B cell (primary cell): Measurements from ENCODE around the gene PREB. TPM values are rescaled to one million over a fixed set of nuclear protein-coding genes. Genes with fewer than 3 reads are reported as not detected.

Source experiments
- ATAC-seq: fragments of 200-7000 bp; cut with Tn5 transposase; one replicate; pipeline ENCODE4 v1.10.0; 2021; ENCODE audit warnings: low read depth, mild to moderate bottlenecking, moderate number of reproducible peaks, moderate library complexity
- CTCF ChIA-PET: fragments of 350-600 bp; sonication (Branson Sonifier 250); formaldehyde crosslinking; loops from one replicate; lab custom pipeline; 2021; ENCODE audit warnings: antibody characterized with exemption, inconsistent platforms; lab: Charles Lee
- POLR2A ChIA-PET: fragments of 350-600 bp; sonication (Branson Sonifier 250); formaldehyde crosslinking; loops from one replicate; lab custom pipeline; 2021; ENCODE audit warnings: antibody characterized with exemption; lab: Charles Lee
- DNase-seq: peaks from one replicate; pipeline ENCODE4 v3.0.0; 2013
- H2AFZ ChIP-seq: 2 replicates; pipeline ENCODE4 v1.6.1; 2012; ENCODE audit warnings: mild to moderate bottlenecking, low read depth, low read length; ENCODE audit not compliant: insufficient read depth, poor library complexity, severe bottlenecking
- H3K27ac ChIP-seq, 2 donors: 1 replicate in 1 of 2; 2 replicates in 1 of 2; pipeline ENCODE4 v1.5.1; 2012 to 2013; ENCODE audit warnings: low read length in 2 of 2, mild to moderate bottlenecking in 2 of 2, moderate library complexity in 1 of 2
- H3K27me3 ChIP-seq, 4 experiments: fragments of 200-600 bp in 1 of 4; sonication (generic) in 1 of 4; replicated peaks in 1 of 4; 1 replicate in 2 of 4; 2 replicates in 2 of 4; pipeline versions ENCODE4 v1.6.1 to v1.7.0; 2013 to 2016; ENCODE audit warnings: low read length in 3 of 4, mild to moderate bottlenecking in 2 of 4, mixed read lengths in 1 of 4, moderate library complexity in 1 of 4; ENCODE audit not compliant: insufficient read depth in 4 of 4, control insufficient read depth in 3 of 4; ENCODE audit errors: control extremely low read depth in 1 of 4
- H3K36me3 ChIP-seq, 2 experiments: replicated peaks in 1 of 2; 1 replicate in 1 of 2; 2 replicates in 1 of 2; pipeline versions ENCODE4 v1.6.1 to v1.7.1; 2013; ENCODE audit warnings: low read length in 1 of 2; ENCODE audit not compliant: insufficient read depth in 2 of 2, control insufficient read depth in 1 of 2; ENCODE audit errors: control extremely low read depth in 1 of 2, extremely low read depth in 1 of 2
- H3K4me1 ChIP-seq, 2 donors: fragments of 200-600 bp in 1 of 2; sonication (generic) in 1 of 2; 1 replicate in 1 of 2; 2 replicates in 1 of 2; pipeline versions ENCODE4 v1.5.1 to v1.6.1; 2013 to 2017; ENCODE audit warnings: low read length in 2 of 2; ENCODE audit not compliant: control insufficient read depth in 2 of 2, insufficient read depth in 2 of 2
- H3K4me2 ChIP-seq: replicated peaks from 2 replicates; pipeline ENCODE3; 2012; ENCODE audit warnings: mild to moderate bottlenecking, low read depth, low read length; ENCODE audit not compliant: poor library complexity, severe bottlenecking
- H3K4me3 ChIP-seq, 5 experiments: fragments of 200-600 bp in 1 of 5; sonication (generic) in 1 of 5; 1 replicate in 3 of 5; 2 replicates in 2 of 5; pipeline versions ENCODE4 v1.5.1 to v1.7.0; 2011 to 2016; ENCODE audit warnings: low read length in 4 of 5, mild to moderate bottlenecking in 4 of 5, low read depth in 2 of 5, control low read depth in 1 of 5, moderate library complexity in 1 of 5; ENCODE audit not compliant: insufficient read depth in 1 of 5; ENCODE audit errors: control extremely low read depth in 1 of 5, extremely low read depth in 1 of 5
- H3K79me2 ChIP-seq: fragments of 200-600 bp; sonication (generic); one replicate; pipeline ENCODE4 v1.6.0; 2016; ENCODE audit warnings: low read length; ENCODE audit not compliant: control insufficient read depth, insufficient read depth
- H3K9ac ChIP-seq: fragments of 200-600 bp; sonication (generic); 2 replicates; pipeline ENCODE4 v1.6.1; 2017; ENCODE audit warnings: mild to moderate bottlenecking, low read length, moderate library complexity
- H3K9me3 ChIP-seq, 3 donors: one replicate each; pipeline versions ENCODE4 v1.6.1 to v1.7.1; 2013; ENCODE audit warnings: low read length in 2 of 3; ENCODE audit not compliant: control insufficient read depth in 2 of 3, insufficient read depth in 1 of 3; ENCODE audit errors: control extremely low read depth in 1 of 3
- H4K20me1 ChIP-seq: 2 replicates; pipeline ENCODE4 v1.6.0; 2012; ENCODE audit warnings: mild to moderate bottlenecking, low read length; ENCODE audit not compliant: insufficient read depth, control insufficient read depth, poor library complexity, severe bottlenecking
- H3K27ac Mint-ChIP-seq: one replicate; pipeline ENCODE4 v1.8.0; 2021; ENCODE audit warnings: mixed read lengths
- H3K27me3 Mint-ChIP-seq: one replicate; pipeline ENCODE4 v1.8.0; 2021; ENCODE audit warnings: mixed read lengths
- H3K4me1 Mint-ChIP-seq: one replicate; pipeline ENCODE4 v1.8.0; 2021; ENCODE audit warnings: mixed read lengths
- H3K4me3 Mint-ChIP-seq: one replicate; pipeline ENCODE4 v1.8.0; 2021; ENCODE audit warnings: mixed read lengths
- H3K9me3 Mint-ChIP-seq: one replicate; pipeline ENCODE4 v1.8.0; 2022; ENCODE audit warnings: mixed read lengths; ENCODE audit not compliant: insufficient read depth
- CTCF ChIP-seq: fragments of 200-600 bp; IDR thresholded peaks from one replicate; pipeline ENCODE4 v1.8.0; 2022; ENCODE audit warnings: antibody characterized with exemption, mild to moderate bottlenecking
- EZH2 ChIP-seq: IDR thresholded peaks from 2 replicates; pipeline ENCODE4 v1.6.1; 2012; ENCODE audit warnings: borderline replicate concordance, low read depth, mild to moderate bottlenecking, moderate library complexity, low read length; ENCODE audit not compliant: insufficient read depth, poor library complexity, severe bottlenecking
- WGBS: methylation state at CpG from one replicate; pipeline ENCODE4 v1.1.5; 2013; ENCODE audit warnings: missing lambda C conversion rate; ENCODE audit not compliant: insufficient coverage; 5-methylcytosine and 5-hydroxymethylcytosine counted together
- intact Hi-C: fragments of 100-400 bp; cut with micrococcal nuclease; formaldehyde crosslinking; loops from one replicate; pipeline ENCODE4 v1.10.0; 2022
- polyA plus RNA-seq: library from polyadenylated mRNA; depleted of rRNA; stranded (reverse); fragments of >200 nt; gene quantifications from 2 replicates; pipeline ENCODE4 v1.2.3, GENCODE V29; 2012
- total RNA-seq, 2 donors: library from RNA; stranded (reverse); fragments of 120-200 nt in 1 of 2; gene quantifications; 1 replicate in 1 of 2; 2 replicates in 1 of 2; pipeline versions ENCODE4 v1.2.3 to v1.2.4, GENCODE V29; 2013 to 2022

The PREB gene
- total and polyA plus RNA-seq, 2 donors (not counting 1 experiment from before 2014, with no cell fraction given), result 46.0 to 88.9 TPM

DNA sequence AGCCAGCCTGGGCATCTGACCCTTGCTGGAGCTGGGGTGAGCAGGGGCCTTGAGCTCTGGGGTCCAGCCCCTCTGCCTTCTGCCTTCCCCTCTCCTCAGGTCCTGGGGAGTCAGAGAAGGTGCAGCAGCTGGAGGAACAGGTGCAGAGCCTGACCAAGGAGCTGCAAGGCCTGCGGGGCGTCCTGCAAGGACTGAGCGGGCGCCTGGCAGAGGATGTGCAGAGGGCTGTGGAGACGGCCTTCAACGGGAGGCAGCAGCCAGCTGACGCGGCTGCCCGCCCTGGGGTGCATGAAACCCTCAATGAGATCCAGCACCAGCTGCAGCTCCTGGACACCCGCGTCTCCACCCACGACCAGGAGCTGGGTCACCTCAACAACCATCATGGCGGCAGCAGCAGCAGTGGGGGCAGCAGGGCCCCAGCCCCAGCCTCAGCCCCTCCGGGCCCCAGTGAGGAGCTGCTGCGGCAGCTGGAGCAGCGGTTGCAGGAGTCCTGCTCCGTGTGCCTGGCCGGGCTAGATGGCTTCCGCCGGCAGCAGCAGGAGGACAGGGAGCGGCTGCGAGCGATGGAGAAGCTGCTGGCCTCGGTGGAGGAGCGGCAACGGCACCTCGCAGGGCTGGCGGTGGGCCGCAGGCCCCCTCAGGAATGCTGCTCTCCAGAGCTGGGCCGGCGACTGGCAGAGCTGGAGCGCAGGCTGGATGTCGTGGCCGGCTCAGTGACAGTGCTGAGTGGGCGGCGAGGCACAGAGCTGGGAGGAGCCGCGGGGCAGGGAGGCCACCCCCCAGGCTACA is 52.3 kb downstream of the PREB start:
- intact Hi-C loops, result loop anchor here (1.0 to 10.0 kb wide), 9 partner anchors 11 to 1793 kb away; partner anchors contain the start of genes AGBL5, ATRAID, CENPA and MPV17
- WGBS, result 97% methylated on average over 38 of the region's 38 CpGs
- DNase-seq, result no peak
- H3K9me3 ChIP-seq, result no peaks in the 10 kb centered on the region
- POLR2A ChIA-PET, result interaction anchor here (2.7 to 3.0 kb wide), 2 partner anchors 11 to 31 kb away, joined by 15 to 22 read pairs; partner anchors contain the start of genes AGBL5 and OST4
- H3K79me2 ChIP-seq, result peaks cover 3% of the 10 kb centered on the region
- no peaks in the 10 kb centered on the region for H3K36me3 ChIP-seq
- peaks cover 28% of the 10 kb centered on the region for H3K4me1 Mint-ChIP-seq
- peak overlapping the region; percentile 86 for H3K4me3 Mint-ChIP-seq
- ATAC-seq, result no peak
- TF ChIP-seq EZH2, result no peak
- no peak for TF ChIP-seq CTCF
- H3K27ac ChIP-seq, result peak overlapping the region in 1 of 2 donors; percentile 56
- H3K9me3 Mint-ChIP-seq, result no peaks in the 10 kb centered on the region
- peak overlapping the region; percentile 59 for H3K9ac ChIP-seq
- peaks cover 24 to 39% of the 10 kb centered on the region in 2 donors for H3K4me1 ChIP-seq
- peak overlapping the region; percentile 84 for H3K4me2 ChIP-seq
- H3K27ac Mint-ChIP-seq, result peak overlapping the region; percentile 94
- H3K27me3 ChIP-seq, result peaks cover 0 to 11% (median 4%) of the 10 kb centered on the region in 4 experiments
- H3K27me3 Mint-ChIP-seq, result no peaks in the 10 kb centered on the region
- H4K20me1 ChIP-seq, result no peaks in the 10 kb centered on the region
- CTCF ChIA-PET, result interaction anchor here (1.0 to 4.7 kb wide), 7 partner anchors 10 to 198 kb away, joined by 3 to 30 read pairs (median 4); partner anchors contain the start of genes ABHD1, AGBL5 and OST4
- no peak overlapping the region for H2AFZ ChIP-seq
- H3K4me3 ChIP-seq, result peak overlapping the region in 1 of 5 experiments; percentile 63

Other genes with a start within 250 kb of the PREB start
- gene MAPRE3, start 164.0 kb downstream of the PREB start, total RNA-seq, result 5.4 and 7.1 TPM in 2 replicates
- gene MAPRE3, start 164.0 kb downstream of the PREB start, polyA plus RNA-seq, result 6.7 and 9.8 TPM in 2 replicates
- 91.1 and 97.0 TPM in 2 replicates for gene TMEM214, start 101.7 kb downstream of the PREB start, total RNA-seq
- gene TMEM214, start 101.7 kb downstream of the PREB start, polyA plus RNA-seq, result 68.6 and 80.1 TPM in 2 replicates
- gene AGBL5, start 83.0 kb downstream of the PREB start, total RNA-seq, result 17.5 and 18.7 TPM in 2 replicates
- gene AGBL5, start 83.0 kb downstream of the PREB start, polyA plus RNA-seq, result 9.4 and 10.0 TPM in 2 replicates
- gene OST4, start 63.0 kb downstream of the PREB start, total RNA-seq, result 195 and 199 TPM in 2 replicates
- 186 and 257 TPM in 2 replicates for gene OST4, start 63.0 kb downstream of the PREB start, polyA plus RNA-seq
- gene EMILIN1, start 56.0 kb downstream of the PREB start, total RNA-seq, result 0.39 and 0.52 TPM in 2 replicates
- 0.24 and 0.27 TPM in 2 replicates for gene EMILIN1, start 56.0 kb downstream of the PREB start, polyA plus RNA-seq
- gene KHK, start 47.9 kb downstream of the PREB start, total RNA-seq, result 4.0 and 5.5 TPM in 2 replicates
- gene KHK, start 47.9 kb downstream of the PREB start, polyA plus RNA-seq, result 3.3 and 3.8 TPM in 2 replicates
- not detected in 2 replicates for gene CGREF1, start 15.5 kb downstream of the PREB start, total RNA-seq
- gene CGREF1, start 15.5 kb downstream of the PREB start, polyA plus RNA-seq, result not detected in 2 replicates
- 0.73 and 1.5 TPM in 2 replicates for gene ABHD1, start 10.8 kb downstream of the PREB start, total RNA-seq
- 0.92 and 2.7 TPM in 2 replicates for gene ABHD1, start 10.8 kb downstream of the PREB start, polyA plus RNA-seq
- gene PRR30, start 4.8 kb upstream of the PREB start, total RNA-seq, result not detected in 2 replicates
- gene PRR30, start 4.8 kb upstream of the PREB start, polyA plus RNA-seq, result not detected in 2 replicates
- 0.10 TPM in 1 of 2 replicates, not detected in the other for gene TCF23, start 14.4 kb upstream of the PREB start, total RNA-seq
- not detected in 2 replicates for gene TCF23, start 14.4 kb upstream of the PREB start, polyA plus RNA-seq
- 88.8 and 89.9 TPM in 2 replicates for gene ATRAID, start 77.4 kb upstream of the PREB start, total RNA-seq
- 106 and 117 TPM in 2 replicates for gene ATRAID, start 77.4 kb upstream of the PREB start, polyA plus RNA-seq
- 46.1 and 50.8 TPM in 2 replicates for gene SLC5A6, start 77.6 kb upstream of the PREB start, total RNA-seq
- 52.6 and 82.3 TPM in 2 replicates for gene SLC5A6, start 77.6 kb upstream of the PREB start, polyA plus RNA-seq
- 35.6 and 36.0 TPM in 2 replicates for gene CAD, start 82.7 kb upstream of the PREB start, total RNA-seq
- gene CAD, start 82.7 kb upstream of the PREB start, polyA plus RNA-seq, result 29.0 and 48.5 TPM in 2 replicates
- not detected in 2 replicates for gene SLC30A3, start 128.4 kb upstream of the PREB start, total RNA-seq
- 0.07 and 0.09 TPM in 2 replicates for gene SLC30A3, start 128.4 kb upstream of the PREB start, polyA plus RNA-seq
- 0.39 TPM in 1 of 2 replicates, not detected in the other for gene DNAJC5G, start 140.8 kb upstream of the PREB start, total RNA-seq
- not detected in 2 replicates for gene DNAJC5G, start 140.8 kb upstream of the PREB start, polyA plus RNA-seq
- gene TRIM54, start 147.8 kb upstream of the PREB start, total RNA-seq, result not detected in 2 replicates
- not detected in 2 replicates for gene TRIM54, start 147.8 kb upstream of the PREB start, polyA plus RNA-seq
- 2.7 and 3.6 TPM in 2 replicates for gene UCN, start 173.8 kb upstream of the PREB start, total RNA-seq
- 4.3 and 4.5 TPM in 2 replicates for gene UCN, start 173.8 kb upstream of the PREB start, polyA plus RNA-seq
- 103 and 111 TPM in 2 replicates for gene MPV17, start 188.5 kb upstream of the PREB start, total RNA-seq
- 137 and 148 TPM in 2 replicates for gene MPV17, start 188.5 kb upstream of the PREB start, polyA plus RNA-seq
- 114 and 121 TPM in 2 replicates for gene GTF3C2, start 222.1 kb upstream of the PREB start, total RNA-seq
- gene GTF3C2, start 222.1 kb upstream of the PREB start, polyA plus RNA-seq, result 84.8 and 91.4 TPM in 2 replicates
- gene EIF2B4, start 235.7 kb upstream of the PREB start, total RNA-seq, result 50.5 and 56.7 TPM in 2 replicates
- 33.8 and 47.7 TPM in 2 replicates for gene EIF2B4, start 235.7 kb upstream of the PREB start, polyA plus RNA-seq
- gene SNX17, start 236.0 kb upstream of the PREB start, total RNA-seq, result 158 and 162 TPM in 2 replicates
- 79.6 and 103 TPM in 2 replicates for gene SNX17, start 236.0 kb upstream of the PREB start, polyA plus RNA-seq
- gene ZNF513, start 246.1 kb upstream of the PREB start, total RNA-seq, result 29.0 and 31.7 TPM in 2 replicates
- gene ZNF513, start 246.1 kb upstream of the PREB start, polyA plus RNA-seq, result 29.5 and 36.8 TPM in 2 replicates